Urothelium cell line (cell line): ENCODE measurements around the gene TTC4.
A peak's percentile ranks its signal among the peaks of the same experiment; 100 is the strongest.

Experiments
- DNase-seq: peaks from one replicate; pipeline ENCODE4 v3.0.0; 2011; ENCODE audit warnings: low spot score, mixed read lengths
- FAIRE-seq: peaks from 2 replicates; lab custom pipeline; 2011; peaks lifted over from hg19 to GRCh38; lab: Jason Lieb, UNC

The TTC4 gene

GRCh38 chr1:54701996-54702395 lies 13.7 kb upstream of the TTC4 start:
- DNase-seq (no peak), FAIRE-seq (no peak)

- DNase-seq (no peak), FAIRE-seq (no peak)
Measured at GRCh38 chr1:54703471-54703870, 12.2 kb upstream of the TTC4 start.

GRCh38 chr1:54705153-54705552 lies 10.5 kb upstream of the TTC4 start:
- DNase-seq = no peak
- FAIRE-seq = no peak

GRCh38 chr1:54706419-54706818 lies 9.2 kb upstream of the TTC4 start:
- no peak for FAIRE-seq
- no peak for DNase-seq

- no peak for FAIRE-seq
Measured at GRCh38 chr1:54708385-54708784, 7.3 kb upstream of the TTC4 start.

GRCh38 chr1:54709547-54710292 lies 5.9 kb upstream of the TTC4 start:
- FAIRE-seq (no peak), DNase-seq (peak; percentile 25)

More at GRCh38 chr1:54708385-54708784, 7.3 kb upstream of the TTC4 start:
- no peak for DNase-seq

- FAIRE-seq (no peak), DNase-seq (no peak)
Measured at GRCh38 chr1:54710434-54710833, 5.2 kb upstream of the TTC4 start.

- DNase-seq = no peak
- FAIRE-seq = no peak
Measured at GRCh38 chr1:54710841-54711240, 4.8 kb upstream of the TTC4 start.

- no peak for DNase-seq
- FAIRE-seq = no peak
Measured at GRCh38 chr1:54711536-54711935, 4.1 kb upstream of the TTC4 start.

GRCh38 chr1:54714881-54715492 lies 674 bp upstream of the TTC4 start:
- no peak for FAIRE-seq
- no peak for DNase-seq

GRCh38 chr1:54716299-54717047 lies 812 bp downstream of the TTC4 start:
- DNase-seq (no peak), FAIRE-seq (no peak)

- DNase-seq (no peak), FAIRE-seq (no peak)
Measured at GRCh38 chr1:54721719-54722118, 6.1 kb downstream of the TTC4 start.

GRCh38 chr1:54723985-54724384 lies 8.3 kb downstream of the TTC4 start:
- FAIRE-seq (no peak), DNase-seq (no peak)

GRCh38 chr1:54724771-54725170 lies 9.1 kb downstream of the TTC4 start:
- FAIRE-seq (no peak), DNase-seq (no peak)

- FAIRE-seq (no peak), DNase-seq (no peak)
Measured at GRCh38 chr1:54728027-54728426, 12.4 kb downstream of the TTC4 start.

GRCh38 chr1:54736685-54737084 lies 21.0 kb downstream of the TTC4 start:
- DNase-seq (no peak), FAIRE-seq (no peak)

- FAIRE-seq (no peak), DNase-seq (no peak)
Measured at GRCh38 chr1:54738244-54738643, 22.6 kb downstream of the TTC4 start.

GRCh38 chr1:54741531-54741930 lies 25.9 kb downstream of the TTC4 start:
- DNase-seq = no peak
- no peak for FAIRE-seq

- FAIRE-seq = no peak
- no peak for DNase-seq
Measured at GRCh38 chr1:54742282-54742681, 26.6 kb downstream of the TTC4 start.

- FAIRE-seq (no peak), DNase-seq (no peak)
Measured at GRCh38 chr1:54743416-54744226, 28.0 kb downstream of the TTC4 start.

GRCh38 chr1:54744696-54745095 lies 29.0 kb downstream of the TTC4 start:
- FAIRE-seq = no peak

More at GRCh38 chr1:54744696-54745095, 29.0 kb downstream of the TTC4 start:
- no peak for DNase-seq
